Fibroblast of pulmonary artery (primary cell): ENCODE measurements around the gene NSD2.
"Not testable (repeated sequence)": the region's sequence is repeated elsewhere in the genome, so short reads cannot be mapped to it uniquely, and the experiment has no call there.

ENCODE experiments used
- DNase-seq: peaks from one replicate; pipeline ENCODE4 v3.0.0-alpha.2; 2010; ENCODE audit warnings: low read depth
- H3K4me3 ChIP-seq: replicated peaks from 2 replicates; pipeline ENCODE4 v1.5.1; 2011; ENCODE audit warnings: low read depth, mild to moderate bottlenecking, control low read depth, low read length, moderate library complexity
- CTCF ChIP-seq: IDR thresholded peaks from 2 replicates; pipeline ENCODE4 v1.5.1; 2011; ENCODE audit warnings: mild to moderate bottlenecking, control low read depth, low read length, inconsistent platforms; ENCODE audit errors: missing control alignments

Gene NSD2

GRCh38 chr4:1842339-1842895 lies 28.8 kb upstream of the NSD2 start:
- no peak for DNase-seq
- H3K4me3 ChIP-seq = no peak overlapping the region
- TF ChIP-seq CTCF = no peak

- no peak overlapping the region for H3K4me3 ChIP-seq
- DNase-seq = peak; percentile 87
- no peak for TF ChIP-seq CTCF
These were observed 28.2 kb upstream of the NSD2 start for GRCh38 chr4:1842993-1843448.

GRCh38 chr4:1843852-1844251 lies 27.3 kb upstream of the NSD2 start:
- TF ChIP-seq CTCF = no peak
- DNase-seq = peak; percentile 84
- no peak overlapping the region for H3K4me3 ChIP-seq

- H3K4me3 ChIP-seq, DNase-seq: not testable (repeated sequence)
These were observed 26.6 kb upstream of the NSD2 start for GRCh38 chr4:1844618-1845017.

- H3K4me3 ChIP-seq = no peak overlapping the region
- TF ChIP-seq CTCF = no peak
- no peak for DNase-seq
These were observed 24.6 kb upstream of the NSD2 start for GRCh38 chr4:1846580-1846979.

- no peak for DNase-seq
- TF ChIP-seq CTCF = no peak
- no peak overlapping the region for H3K4me3 ChIP-seq
These were observed 20.9 kb upstream of the NSD2 start for GRCh38 chr4:1850276-1850675.

GRCh38 chr4:1851160-1851559 lies 20.0 kb upstream of the NSD2 start:
- no peak overlapping the region for H3K4me3 ChIP-seq
- DNase-seq = no peak
- TF ChIP-seq CTCF = no peak
